ENCODE results near the gene CNNM1.

Gene CNNM1

DNA sequence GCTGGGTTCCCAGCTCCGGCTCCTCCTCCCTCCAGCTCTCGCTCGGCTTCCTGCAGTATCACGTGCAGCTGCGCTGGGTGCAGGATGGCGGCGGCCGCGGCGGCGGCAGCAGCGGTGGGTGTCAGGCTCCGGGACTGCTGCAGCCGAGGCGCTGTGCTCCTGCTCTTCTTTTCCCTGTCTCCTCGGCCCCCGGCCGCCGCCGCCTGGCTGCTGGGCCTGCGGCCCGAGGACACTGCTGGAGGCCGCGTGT is at the start of gene CNNM1:
Gene CNNM1 (plus strand): TSS at position 53 of the 250 bp plus-strand sequence. CDS start 32 bp downstream, at position 85.
- no peak for DNase-seq (ENCODE audit: low read depth)

- DNase-seq (ENCODE audit: low read depth): peak; percentile 43
These were observed 49.5 kb upstream of the CNNM1 start for GRCh38 chr10:99279626-99280111.

DNA sequence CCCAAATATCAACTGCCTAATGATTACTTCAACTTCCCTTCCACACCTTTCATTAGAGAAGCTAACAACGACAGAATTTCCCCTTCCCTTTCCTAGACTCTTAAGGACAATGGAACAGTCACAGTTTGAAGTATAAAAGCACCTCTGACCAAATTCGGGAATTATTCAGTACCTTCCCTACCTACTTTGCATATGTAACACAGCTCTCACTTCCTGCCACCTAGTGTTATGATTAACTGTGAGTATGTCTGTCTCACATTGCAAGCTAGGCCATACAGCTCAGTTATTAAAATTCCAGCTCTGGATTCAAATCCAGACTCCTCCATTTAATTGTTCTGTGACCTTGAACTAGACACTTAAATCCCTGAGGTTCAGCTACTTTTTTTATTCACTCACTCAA is 48.7 kb upstream of the CNNM1 start:
- DNase-seq (ENCODE audit: low read depth): no peak

GRCh38 chr10:99285881-99286280 is 43.3 kb upstream of the CNNM1 start:
- DNase-seq (ENCODE audit: low read depth): no peak

DNA sequence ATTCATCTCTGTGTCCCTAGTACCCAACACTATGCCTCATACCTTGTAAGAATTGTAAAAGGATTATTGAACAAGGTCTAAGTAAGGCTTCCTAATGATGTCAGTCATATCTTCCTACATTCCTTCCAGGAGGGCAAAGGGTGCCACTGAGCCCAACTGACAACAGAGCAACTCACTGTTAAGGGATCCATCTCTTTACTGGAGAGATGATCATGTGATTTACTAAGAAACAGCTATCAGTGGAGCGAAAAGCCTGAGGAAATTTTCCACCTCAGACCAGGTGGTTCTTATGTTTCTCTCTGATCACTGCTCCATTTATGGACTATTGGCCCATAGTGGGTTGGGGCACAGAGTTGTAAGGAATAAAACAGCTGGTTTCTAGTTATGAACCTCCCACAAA is 38.9 kb upstream of the CNNM1 start:
- DNase-seq (ENCODE audit: low read depth): no peak

DNA sequence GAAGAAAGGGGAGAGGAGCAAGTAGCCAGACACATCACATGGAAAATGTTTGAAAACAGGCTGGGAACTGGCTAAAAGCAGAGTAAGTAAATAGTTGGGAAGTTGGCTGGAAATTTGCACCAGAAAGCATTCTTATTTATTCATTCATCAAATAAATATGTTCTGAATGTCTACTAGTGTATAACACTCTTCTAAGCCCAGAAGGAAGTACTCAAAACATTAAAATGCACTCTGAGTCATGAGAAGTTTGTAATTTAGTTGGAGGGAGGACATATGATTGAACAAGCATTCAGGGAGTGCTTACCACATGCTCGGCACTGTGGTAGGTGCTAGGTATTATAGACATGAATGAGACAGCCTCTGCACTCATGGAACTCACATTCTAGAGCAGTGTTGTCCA is 37.0 kb upstream of the CNNM1 start:
- DNase-seq (ENCODE audit: low read depth): peak; percentile 62

- no peak for DNase-seq (ENCODE audit: low read depth)
These were observed 32.6 kb upstream of the CNNM1 start for GRCh38 chr10:99296605-99297004.

DNA sequence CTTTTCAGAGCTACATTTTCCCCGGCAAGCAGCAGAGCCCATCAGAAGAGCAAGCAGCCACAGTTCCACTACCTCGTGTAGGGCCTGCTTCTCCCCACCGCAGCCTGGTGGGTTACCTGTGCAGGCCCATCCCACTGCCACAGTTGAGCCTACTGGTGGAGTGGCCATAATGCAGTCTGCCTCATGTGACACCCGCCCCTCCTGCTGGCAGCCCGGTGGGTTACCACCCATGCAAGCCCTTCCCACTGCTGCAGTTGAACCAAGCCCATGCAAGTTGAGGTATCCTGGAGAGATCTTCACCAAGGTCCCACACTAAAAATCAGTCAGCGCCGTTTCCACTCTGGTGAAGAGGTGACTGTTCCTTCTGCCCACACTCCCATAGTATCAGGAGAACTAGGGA is 32.1 kb upstream of the CNNM1 start:
- no peak for DNase-seq (ENCODE audit: low read depth)

- no peak for DNase-seq (ENCODE audit: low read depth)
These were observed 25.0 kb upstream of the CNNM1 start for GRCh38 chr10:99303899-99304861.

DNA sequence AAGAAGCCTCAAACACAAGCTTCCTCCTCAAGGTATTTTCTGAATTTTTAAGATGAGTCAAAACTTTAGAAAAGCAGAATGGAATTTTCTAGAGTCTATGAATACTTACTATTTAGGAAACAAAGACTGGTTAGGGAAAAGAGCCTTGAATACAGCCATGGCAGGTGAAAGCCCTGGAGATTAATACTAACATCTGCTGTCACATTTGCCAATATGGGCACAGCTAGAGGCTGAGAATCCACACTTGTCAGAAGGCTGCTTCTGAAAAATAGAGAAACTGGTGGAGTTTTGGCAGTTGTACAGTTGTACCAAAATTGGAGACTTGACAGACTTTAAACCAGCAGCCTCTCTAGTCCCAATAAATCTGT is 24.3 kb upstream of the CNNM1 start:
- DNase-seq (ENCODE audit: low read depth): no peak

DNA sequence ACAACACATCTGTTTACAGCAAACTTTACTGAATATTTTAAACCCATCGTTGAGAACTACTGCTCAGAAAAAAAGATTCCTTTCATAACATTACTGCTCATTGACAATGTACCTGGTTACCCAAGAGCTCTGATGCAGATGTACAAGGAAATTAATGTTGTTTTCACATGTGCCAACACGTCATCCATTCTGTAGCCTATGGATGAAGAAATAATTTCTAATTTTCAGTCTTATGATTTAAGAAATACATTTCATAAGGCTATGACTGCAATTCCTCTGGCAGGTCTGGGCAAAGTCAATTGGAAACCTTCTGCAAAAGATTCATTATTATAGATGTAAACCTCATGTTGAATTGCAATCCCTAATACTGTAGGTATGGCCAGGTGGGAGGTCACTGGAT is 16.7 kb upstream of the CNNM1 start:
- no peak for DNase-seq (ENCODE audit: low read depth)

- no peak for DNase-seq (ENCODE audit: low read depth)
These were observed 13.3 kb upstream of the CNNM1 start for GRCh38 chr10:99315853-99316252.

DNA sequence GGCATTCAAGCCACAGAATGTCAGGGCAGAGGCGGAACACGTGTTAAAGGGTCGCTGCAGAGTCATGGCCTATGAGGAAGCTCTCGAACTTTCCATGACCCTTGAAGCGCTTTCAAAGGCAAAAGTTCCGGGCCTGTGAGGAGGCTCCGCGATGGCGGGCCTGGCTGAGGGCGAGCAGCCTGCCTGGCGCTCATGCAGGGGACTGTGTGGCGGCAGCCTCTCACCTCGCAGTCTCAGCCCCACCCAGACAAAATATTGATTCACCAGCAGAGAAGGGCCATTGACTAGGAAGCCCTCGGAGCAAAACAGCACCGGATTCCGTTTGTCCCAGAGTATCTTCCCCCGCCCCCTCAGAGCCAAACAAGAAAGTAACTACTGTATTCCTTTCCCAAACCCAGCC is 12.8 kb upstream of the CNNM1 start:
- DNase-seq (ENCODE audit: low read depth): no peak

DNA sequence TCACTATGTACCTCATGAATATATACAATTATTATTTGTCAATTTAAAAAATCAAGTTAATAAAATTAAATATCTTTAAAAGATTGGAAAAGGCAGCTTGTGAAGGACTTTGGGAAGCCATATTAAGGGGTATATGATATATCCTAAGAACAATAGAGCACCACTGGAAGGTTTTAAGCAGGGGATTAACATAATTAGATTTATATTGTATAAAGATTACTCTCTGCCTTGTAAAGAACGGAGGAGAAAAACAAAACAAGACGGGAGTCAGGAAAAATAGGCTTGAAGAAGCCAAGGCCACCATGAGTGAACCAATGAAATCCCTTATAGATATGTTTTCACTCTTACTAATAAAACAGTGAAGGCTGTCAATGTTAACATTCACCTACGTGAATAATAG is 11.1 kb upstream of the CNNM1 start:
- DNase-seq (ENCODE audit: low read depth): no peak

- no peak for DNase-seq (ENCODE audit: low read depth)
These were observed 10.7 kb upstream of the CNNM1 start for GRCh38 chr10:99318475-99318874.

- no peak for DNase-seq (ENCODE audit: low read depth)
These were observed 3.9 kb upstream of the CNNM1 start for GRCh38 chr10:99325281-99325680.

DNA sequence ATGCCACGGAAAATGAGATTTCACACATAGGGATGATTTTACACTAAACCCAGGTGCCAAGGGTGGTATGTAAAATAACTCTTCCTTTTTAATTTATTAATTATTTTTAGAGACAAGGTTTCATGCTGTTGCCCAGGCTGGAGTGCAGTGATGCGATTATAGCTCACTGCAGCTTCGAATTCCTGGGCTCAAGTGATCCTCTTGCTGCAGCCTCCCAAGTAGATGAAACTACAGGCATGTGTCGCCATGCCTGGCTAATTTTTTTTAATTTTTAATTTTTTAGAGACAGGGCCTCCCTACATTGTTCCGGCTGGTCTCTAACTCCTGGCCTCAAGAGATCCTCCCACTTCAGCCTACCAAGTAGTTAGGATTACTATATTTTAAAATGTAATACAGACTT is 2.3 kb upstream of the CNNM1 start:
- DNase-seq (ENCODE audit: low read depth): no peak

DNA sequence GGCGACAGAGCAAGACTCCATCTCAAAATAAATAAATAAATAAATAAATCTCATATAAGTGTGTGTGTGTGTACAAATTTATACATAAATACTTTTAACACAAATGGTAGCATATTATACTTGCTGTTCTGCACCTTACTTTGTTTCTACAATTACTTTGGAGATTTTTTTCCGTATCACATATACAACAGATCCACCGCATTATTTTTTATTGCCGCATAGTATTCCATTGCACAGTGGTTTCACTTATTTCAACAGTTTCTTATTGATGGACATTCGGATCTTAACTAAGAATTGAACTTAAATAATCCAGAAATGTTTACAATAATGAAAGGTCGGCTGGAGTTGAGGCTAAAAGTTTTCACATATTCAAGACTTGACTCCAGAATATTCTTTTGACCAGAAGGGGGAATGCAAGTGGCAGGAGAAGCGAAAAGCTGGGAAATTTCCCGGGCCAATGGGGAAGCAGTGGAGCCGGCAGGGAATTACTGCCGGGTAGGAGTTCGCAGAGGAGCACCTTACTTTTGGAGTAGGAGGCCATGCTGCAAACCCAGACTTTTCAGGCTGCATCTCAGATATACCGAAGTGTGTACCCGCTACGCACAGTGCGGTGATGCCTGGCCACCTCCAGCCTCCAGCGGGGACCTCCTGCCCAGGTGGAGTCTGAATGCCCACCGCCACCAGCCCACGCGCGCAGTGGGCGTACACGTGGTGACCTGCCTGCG is 415 bp upstream of the CNNM1 start:
- DNase-seq (ENCODE audit: low read depth): no peak

GRCh38 chr10:99329554-99330346 is 594 bp downstream of the CNNM1 start:
- DNase-seq (ENCODE audit: low read depth): no peak

GRCh38 chr10:99330347-99330924 is 1.3 kb downstream of the CNNM1 start:
- DNase-seq (ENCODE audit: low read depth): no peak

DNA sequence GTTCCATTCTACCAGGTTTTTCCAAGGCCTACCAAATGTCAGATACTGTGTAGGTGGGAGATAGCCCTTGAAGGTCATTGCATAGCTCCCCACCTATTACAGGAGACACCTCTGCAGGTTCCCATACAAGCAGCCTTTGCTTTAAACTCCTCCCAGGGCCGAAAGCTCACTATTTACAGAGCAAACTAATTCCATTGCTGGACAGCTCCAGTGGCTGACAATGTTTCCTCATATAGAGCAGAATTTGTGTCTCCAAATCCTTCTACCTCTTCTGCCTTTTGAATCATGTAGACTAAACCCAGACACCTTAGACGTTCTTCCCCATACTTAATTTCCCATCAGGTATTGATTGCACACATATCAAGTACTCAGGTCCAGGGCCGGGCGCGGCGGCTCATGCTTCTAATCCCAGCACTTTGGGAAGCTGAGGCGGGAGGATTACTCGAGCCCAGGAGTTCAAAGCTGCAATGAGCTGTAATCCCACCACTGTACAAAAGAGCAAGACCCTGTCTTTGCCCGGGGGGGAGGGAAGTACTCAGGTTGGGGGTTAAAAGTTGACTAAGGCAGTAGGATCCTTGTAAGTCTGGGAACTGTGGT is 2.1 kb downstream of the CNNM1 start:
- DNase-seq (ENCODE audit: low read depth): no peak

DNA sequence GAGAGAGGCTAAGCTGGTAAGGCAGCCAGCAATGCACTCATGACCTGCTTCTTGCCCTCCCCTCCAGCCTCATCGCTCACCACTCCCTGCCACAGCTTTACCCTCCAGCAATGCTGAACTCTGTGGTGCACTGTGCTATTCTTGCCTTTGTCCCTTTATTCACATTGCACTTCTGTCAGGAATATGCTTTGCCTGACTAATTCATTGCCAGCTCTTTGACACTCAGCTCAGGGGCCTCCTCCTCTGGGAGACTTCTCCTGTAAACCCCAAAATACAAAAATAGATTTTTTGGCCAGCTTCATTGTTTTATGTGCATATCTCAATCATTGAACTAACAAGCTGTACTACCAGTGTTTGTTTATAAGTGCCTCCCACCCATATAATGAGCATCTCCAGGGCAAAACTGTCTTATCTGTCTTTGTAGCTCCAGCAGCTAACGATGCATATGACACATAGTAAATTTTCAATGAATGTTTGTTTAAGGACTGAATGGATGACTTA is 8.2 kb downstream of the CNNM1 start:
- no peak for DNase-seq (ENCODE audit: low read depth)

Measured in GM04504 (cell line).